Heart right ventricle (tissue), 16 donors: ENCODE measurements around the gene EHBP1. TPM values are rescaled to one million over a fixed set of nuclear protein-coding genes. Genes with fewer than 3 reads are reported as not detected.

Experiments used
- ATAC-seq, 8 donors: fragments of 200-7000 bp; cut with Tn5 transposase; one replicate each; pipeline ENCODE4 v1.9.1; 2020; ENCODE audit warnings: mild to moderate bottlenecking in 8 of 8, moderate library complexity in 8 of 8, moderate number of reproducible peaks in 1 of 8
- DNase-seq, 2 donors: peaks; one replicate each; pipeline ENCODE4 v3.0.0-alpha.2; 2020
- H3K27ac ChIP-seq, 10 donors: fragments of 200-600 bp; sonication (generic) in 2 of 10; one replicate each; pipeline versions ENCODE4 v1.5.0 to v1.8.0; 2020 to 2022; ENCODE audit warnings: mild to moderate bottlenecking in 3 of 10
- H3K27me3 ChIP-seq, 7 donors: fragments of 200-600 bp; one replicate each; pipeline ENCODE4 v1.8.0; 2021 to 2022; ENCODE audit warnings: mild to moderate bottlenecking in 2 of 7
- H3K36me3 ChIP-seq, 9 donors: fragments of 200-600 bp; sonication (generic) in 1 of 9; one replicate each; pipeline versions ENCODE4 v1.5.0 to v1.8.0; 2020 to 2022; ENCODE audit warnings: mild to moderate bottlenecking in 2 of 9
- H3K4me1 ChIP-seq, 9 donors: fragments of 200-600 bp; sonication (generic) in 1 of 9; one replicate each; pipeline versions ENCODE4 v1.5.0 to v1.8.0; 2020 to 2022; ENCODE audit warnings: mild to moderate bottlenecking in 4 of 9
- H3K4me3 ChIP-seq, 10 donors: fragments of 200-600 bp; sonication (generic) in 2 of 10; one replicate each; pipeline versions ENCODE4 v1.5.0 to v1.8.0; 2020 to 2022; ENCODE audit warnings: mild to moderate bottlenecking in 7 of 10, moderate library complexity in 2 of 10
- H3K9me3 ChIP-seq, 11 donors: fragments of 200-600 bp in 10 of 11; sonication (generic) in 2 of 11; one replicate each; pipeline versions ENCODE4 v1.5.0 to v1.8.0; 2013 to 2022; ENCODE audit warnings: mild to moderate bottlenecking in 2 of 11, control low read depth in 1 of 11, moderate library complexity in 1 of 11
- CTCF ChIP-seq, 9 donors: fragments of 200-600 bp; sonication (generic) in 2 of 9; IDR thresholded peaks; one replicate each; pipeline versions ENCODE4 v1.5.0 to v1.8.0; 2021 to 2022; ENCODE audit warnings: antibody characterized with exemption in 9 of 9, mild to moderate bottlenecking in 5 of 9, moderate library complexity in 1 of 9
- WGBS, 2 donors: extraction: QIAGEN DNeasy Blood & Tissue Kit; methylation state at CpG; one replicate each; pipeline ENCODE4 v1.1.7; 2013; ENCODE audit warnings: inconsistent platforms in 1 of 2; 5-methylcytosine and 5-hydroxymethylcytosine counted together
- intact Hi-C, 10 donors: fragments of 100-400 bp; cut with DNase I; formaldehyde crosslinking; loops; one replicate each; pipeline versions ENCODE4 v1.11.1 to v1.14.2; 2022
- polyA plus RNA-seq, 2 donors: library from polyadenylated mRNA; stranded (reverse); fragments of 200-250 nt; gene quantifications; one replicate each; pipeline ENCODE4 v1.2.3, GENCODE V29; 2013
- total RNA-seq, 10 donors: library from RNA; stranded (reverse); fragmentation: NEBNext Ultra II Directional in 3 of 10; extraction: Animal tissue kit (Norgen Biotek cat#: 25700) in 3 of 10; gene quantifications; one replicate each; pipeline versions ENCODE4 v1.2.1 to v1.2.4, GENCODE V29; 2021 to 2023
- donor health status: Arrhythmogenic right ventricular cardiomyopathy.
- donor health status: ischemic (EF 13 %, LVEDD 7.1; RV severe dilation, severe dysfunction).
- donor health status: healthy with polysubstance abuse.
- donor health status: DM: no; HTN: yes; CAD: no.
- donor health status: DM: no; HTN: no; CAD: no.
- donor health status: ischemic (EF 25% LVEDD 6.9; RV normal size, moderate dysfunction).
- donor health status: ischemic (EF 25% LVEDD 5.7; RV mildly dilated, moderate dysfunction).
- donor health status: healthy.
- donor health status: DM: yes; HTN: yes; CAD: no.
- donor health status: Ischemic cardiomyopathy.
- donor health status: ischemic (EF 35%, LVEDD 5.7; RV mildly dilated, moderate dysfunction).
- donor health status: nonischemic (EF 11% LVEDD 7.7; RV severe dilation, severe dysfunction).
- donor health status: DM: yes; HTN: yes; CAD: no.
- donor health status: PGD.
- donor health status: ischemic (EF 29% LVEDD 5.4; RV normal size, mild dysfunction).
- donor health status: nonischemic (EF 23%, LVEDD 6.1; RV moderate dilation, normal function).

EHBP1 gene
- total and polyA plus RNA-seq, 12 donors: 7.8 to 26.1 (median 20.1) TPM

- H3K4me3 ChIP-seq: no peak overlapping the region
- H3K36me3 ChIP-seq: no peaks in the 10 kb centered on the region
- DNase-seq (no peak), ATAC-seq (no peak)
- 73 to 74% methylated on average over 4 of the region's 4 CpGs for WGBS, 2 donors
- H3K4me1 ChIP-seq: peaks cover 0 to 4% (median 0%) of the 10 kb centered on the region in 9 donors
- intact Hi-C loops: loop anchor here in 3 of 10 donors (5.0 to 10.0 kb wide), 2 partner anchors 63 to 66 kb away; partner anchors contain the start of gene EHBP1 (in 3 of the 3)
- no peak for TF ChIP-seq CTCF (IDR thresholded peaks at IDR 0.05)
- no peaks in the 10 kb centered on the region for H3K9me3 ChIP-seq
- H3K27ac ChIP-seq: no peak overlapping the region
- no peaks in the 10 kb centered on the region for H3K27me3 ChIP-seq
Measured at GRCh38 chr2:62770629-62771028, 65.1 kb downstream of the EHBP1 start.

- H3K36me3 ChIP-seq: no peaks in the 10 kb centered on the region
- no peak overlapping the region for H3K27ac ChIP-seq
- peak; percentile 66 to 95 (median 83) for TF ChIP-seq CTCF (IDR thresholded peaks at IDR 0.05)
- no peaks in the 10 kb centered on the region for H3K9me3 ChIP-seq
- no peaks in the 10 kb centered on the region for H3K27me3 ChIP-seq
- H3K4me1 ChIP-seq: peaks cover 0 to 4% (median 0%) of the 10 kb centered on the region in 9 donors
- ATAC-seq (peak in 6 of 8 donors; percentile 43 to 75 (median 57)), DNase-seq (no peak)
- intact Hi-C loops: loop anchor here (1.0 to 10.0 kb wide), 6 partner anchors 67 to 318 kb away; partner anchors contain the start of gene EHBP1 (in 3 of the 10)
- 69 to 71% methylated on average over 5 of the region's 5 CpGs for WGBS, 2 donors
- H3K4me3 ChIP-seq: no peak overlapping the region
Measured at GRCh38 chr2:62774555-62775366, 69.2 kb downstream of the EHBP1 start.

GRCh38 chr2:62775367-62775668 is 69.8 kb downstream of the EHBP1 start:
- no peaks in the 10 kb centered on the region for H3K27me3 ChIP-seq
- ATAC-seq (no peak), DNase-seq (no peak)
- no peak overlapping the region for H3K27ac ChIP-seq
- peak in 2 of 9 donors; percentile 3 to 5 for TF ChIP-seq CTCF (IDR thresholded peaks at IDR 0.05)
- H3K4me1 ChIP-seq: peaks cover 0 to 4% (median 0%) of the 10 kb centered on the region in 9 donors
- H3K9me3 ChIP-seq: no peaks in the 10 kb centered on the region
- WGBS, 2 donors: 26 to 32% methylated on average over 2 of the region's 2 CpGs
- H3K4me3 ChIP-seq: no peak overlapping the region
- no peaks in the 10 kb centered on the region for H3K36me3 ChIP-seq
- intact Hi-C loops: loop anchor here in 9 of 10 donors (1.0 to 10.0 kb wide), 5 partner anchors 71 to 319 kb away; partner anchors contain the start of gene EHBP1 (in 2 of the 9)

- Histone ChIP-seq H3K4me3 (no peak overlapping the region), H3K27me3 (no peaks in the 10 kb centered on the region), H3K4me1 (no peaks in the 10 kb centered on the region), H3K27ac (no peak overlapping the region), H3K36me3 (no peaks in the 10 kb centered on the region), H3K9me3 (peaks cover 0 to 5% (median 0%) of the 10 kb centered on the region in 11 donors)
- no peak for ATAC-seq
- DNase-seq: no peak
- no peak for TF ChIP-seq CTCF (IDR thresholded peaks at IDR 0.05)
- intact Hi-C loops: loop anchor here in 2 of 10 donors (10.0 kb wide), 1 partner anchor 241 kb away; no protein-coding TSS in a partner anchor
Measured at GRCh38 chr2:62783679-62784078, 78.2 kb downstream of the EHBP1 start.
